Right atrium auricular region (tissue), 2 donors: Measurements from ENCODE around the gene GRM8. TPM values are rescaled to one million over a fixed set of nuclear protein-coding genes. Genes with fewer than 3 reads are reported as not detected.
"Not testable (repeated sequence)": the region's sequence is repeated elsewhere in the genome, so short reads cannot be mapped to it uniquely, and the experiment has no call there.

ENCODE experiments used
- DNase-seq: peaks from one replicate; pipeline ENCODE4 v3.0.0-alpha.2; 2019; ENCODE audit warnings: low spot score
- H3K27ac ChIP-seq, 2 donors: fragments of 200-600 bp; sonication (generic); 1 replicate in 1 of 2; 2 replicates in 1 of 2; pipeline ENCODE4 v1.5.1; 2016 to 2019
- H3K27me3 ChIP-seq, 2 donors: fragments of 200-600 bp; sonication (generic); one replicate each; pipeline versions ENCODE4 v1.5.1 to v1.6.0; 2017 to 2019
- H3K36me3 ChIP-seq: fragments of 200-600 bp; sonication (generic); one replicate; pipeline ENCODE4 v1.5.1; 2016
- H3K4me1 ChIP-seq, 2 donors: fragments of 200-600 bp; sonication (generic); one replicate each; pipeline versions ENCODE4 v1.5.1 to v1.6.0; 2017 to 2019
- H3K4me3 ChIP-seq, 2 donors: fragments of 200-600 bp; sonication (generic); 1 replicate in 1 of 2; 2 replicates in 1 of 2; pipeline ENCODE4 v1.5.1; 2017 to 2019; ENCODE audit warnings: mild to moderate bottlenecking in 1 of 2, moderate library complexity in 1 of 2
- H3K9me3 ChIP-seq, 2 donors: fragments of 200-600 bp; sonication (generic); one replicate each; pipeline ENCODE4 v1.5.1; 2019
- total RNA-seq, 2 donors: library from RNA; depleted of rRNA; stranded (reverse); fragments of >200 nt; gene quantifications; one replicate each; pipeline ENCODE4 v1.1.0, GENCODE V29; 2016
- TF ChIP-seq, protein P1 (sequence below), 2 donors: fragments of 200-600 bp; sonication (generic); IDR thresholded peaks; one replicate each; pipeline ENCODE4 v1.5.1; 2019; ENCODE audit warnings: antibody characterized with exemption in 2 of 2

GRM8 gene
- total RNA-seq, 2 donors from 2014 or later, result not detected

- Histone ChIP-seq H3K4me3 (no peak overlapping the region), H3K27me3 (no peaks in the 10 kb centered on the region), H3K36me3 (no peaks in the 10 kb centered on the region), H3K27ac (no peak overlapping the region), H3K9me3 (no peaks in the 10 kb centered on the region), H3K4me1 (no peaks in the 10 kb centered on the region)
- DNase-seq, result no peak
- TF ChIP-seq, protein P1, sequence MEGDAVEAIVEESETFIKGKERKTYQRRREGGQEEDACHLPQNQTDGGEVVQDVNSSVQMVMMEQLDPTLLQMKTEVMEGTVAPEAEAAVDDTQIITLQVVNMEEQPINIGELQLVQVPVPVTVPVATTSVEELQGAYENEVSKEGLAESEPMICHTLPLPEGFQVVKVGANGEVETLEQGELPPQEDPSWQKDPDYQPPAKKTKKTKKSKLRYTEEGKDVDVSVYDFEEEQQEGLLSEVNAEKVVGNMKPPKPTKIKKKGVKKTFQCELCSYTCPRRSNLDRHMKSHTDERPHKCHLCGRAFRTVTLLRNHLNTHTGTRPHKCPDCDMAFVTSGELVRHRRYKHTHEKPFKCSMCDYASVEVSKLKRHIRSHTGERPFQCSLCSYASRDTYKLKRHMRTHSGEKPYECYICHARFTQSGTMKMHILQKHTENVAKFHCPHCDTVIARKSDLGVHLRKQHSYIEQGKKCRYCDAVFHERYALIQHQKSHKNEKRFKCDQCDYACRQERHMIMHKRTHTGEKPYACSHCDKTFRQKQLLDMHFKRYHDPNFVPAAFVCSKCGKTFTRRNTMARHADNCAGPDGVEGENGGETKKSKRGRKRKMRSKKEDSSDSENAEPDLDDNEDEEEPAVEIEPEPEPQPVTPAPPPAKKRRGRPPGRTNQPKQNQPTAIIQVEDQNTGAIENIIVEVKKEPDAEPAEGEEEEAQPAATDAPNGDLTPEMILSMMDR (IDR thresholded peaks at IDR 0.05), result no peak
Observed at GRCh38 chr7:126843336-126843735, 409.4 kb downstream of the GRM8 start.

DNA sequence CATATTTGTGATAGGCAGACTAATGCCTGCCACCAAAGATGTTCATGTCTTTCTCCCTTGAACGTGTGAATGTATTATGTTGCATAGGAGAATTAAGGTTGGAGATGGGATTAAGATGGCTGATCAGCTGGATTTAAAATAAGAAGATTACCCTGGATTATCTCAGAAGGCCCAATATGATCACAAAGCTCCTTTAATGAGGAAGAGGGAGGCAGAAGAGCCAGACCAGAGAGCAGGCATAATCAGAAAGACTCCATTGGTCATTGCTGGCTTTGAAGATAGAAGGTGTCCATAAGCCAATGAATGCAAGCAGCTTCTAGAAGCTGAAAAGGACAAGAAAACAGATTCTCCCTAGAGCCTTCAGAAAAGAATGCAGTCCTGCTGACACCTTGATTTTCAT lies 410.3 kb downstream of the GRM8 start:
- DNase-seq, result no peak
- H3K4me1 ChIP-seq, result no peaks in the 10 kb centered on the region
- no peak overlapping the region for H3K4me3 ChIP-seq
- no peaks in the 10 kb centered on the region for H3K9me3 ChIP-seq
- no peak overlapping the region for H3K27ac ChIP-seq
- H3K36me3 ChIP-seq, result no peaks in the 10 kb centered on the region
- TF ChIP-seq, protein P1 (IDR thresholded peaks at IDR 0.05), result no peak
- no peaks in the 10 kb centered on the region for H3K27me3 ChIP-seq

DNA sequence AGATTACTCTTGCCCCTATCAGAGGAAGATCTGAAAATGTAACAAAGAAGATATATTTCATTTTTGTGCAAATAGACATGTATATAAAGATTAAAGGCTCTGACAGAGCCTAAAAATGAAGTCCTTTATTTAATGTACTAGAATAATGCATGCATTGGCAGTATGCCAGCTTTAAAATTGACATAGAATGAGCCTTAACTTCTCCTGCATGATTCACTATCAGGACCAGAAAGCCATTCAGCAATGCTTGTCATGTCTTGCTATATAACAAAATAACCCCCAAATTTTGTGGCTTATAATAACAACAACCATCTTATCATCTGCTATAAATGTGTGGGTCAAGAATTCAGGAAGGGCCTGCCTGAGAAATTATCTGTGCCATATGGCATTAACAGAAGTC lies 411.9 kb downstream of the GRM8 start:
- TF ChIP-seq, protein P1 (IDR thresholded peaks at IDR 0.05), result no peak
- Histone ChIP-seq H3K27me3 (no peaks in the 10 kb centered on the region), H3K27ac (no peak overlapping the region), H3K4me3 (no peak overlapping the region), H3K9me3 (no peaks in the 10 kb centered on the region), H3K4me1 (no peaks in the 10 kb centered on the region), H3K36me3 (no peaks in the 10 kb centered on the region)
- DNase-seq, result no peak

DNA sequence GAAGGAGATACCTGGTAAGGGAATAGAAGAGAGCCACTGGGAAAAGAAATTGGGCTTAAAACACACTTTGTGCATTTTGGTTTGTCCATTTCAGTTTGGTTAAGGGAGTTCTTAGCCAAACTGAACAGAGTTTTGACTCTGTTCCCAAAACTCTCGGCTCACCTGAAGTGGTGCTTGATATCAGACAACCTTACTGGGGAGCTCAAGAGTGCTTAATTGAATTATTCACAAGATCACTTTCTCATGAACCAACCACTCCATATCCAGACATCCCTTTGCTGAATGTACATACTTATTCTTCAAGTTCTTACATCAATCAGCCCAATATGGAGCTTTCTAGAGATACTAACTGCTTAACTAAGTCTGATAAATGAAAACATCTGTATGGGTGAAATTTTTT lies 413.1 kb downstream of the GRM8 start:
- TF ChIP-seq, protein P1 (IDR thresholded peaks at IDR 0.05), result no peak
- no peaks in the 10 kb centered on the region for H3K27me3 ChIP-seq
- DNase-seq, result no peak
- H3K27ac ChIP-seq, result no peak overlapping the region
- H3K4me1 ChIP-seq, result no peaks in the 10 kb centered on the region
- H3K4me3 ChIP-seq, result no peak overlapping the region
- H3K9me3 ChIP-seq, result no peaks in the 10 kb centered on the region
- H3K36me3 ChIP-seq, result no peaks in the 10 kb centered on the region

DNA sequence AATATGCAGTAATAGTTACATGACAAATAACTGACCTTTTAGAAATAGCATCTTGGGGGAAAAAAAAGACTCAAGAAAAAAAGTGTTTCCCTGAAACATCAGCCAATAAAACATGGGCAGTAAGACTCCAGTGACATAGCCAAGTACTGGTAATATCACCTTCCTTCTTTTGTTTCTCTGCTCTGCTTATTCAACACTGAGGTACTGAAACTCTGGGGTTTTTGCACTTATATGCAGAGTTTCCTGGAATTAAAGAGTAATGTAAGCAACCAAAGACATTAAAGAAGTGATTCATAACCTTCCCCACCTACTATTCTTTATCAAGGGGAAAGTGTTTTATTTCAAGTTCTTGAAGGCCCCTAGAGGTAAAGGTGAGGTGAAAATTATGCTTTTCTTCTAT lies 414.5 kb downstream of the GRM8 start:
- Histone ChIP-seq H3K4me3 (no peak overlapping the region), H3K4me1 (no peaks in the 10 kb centered on the region), H3K27me3 (no peaks in the 10 kb centered on the region), H3K36me3 (no peaks in the 10 kb centered on the region), H3K9me3 (no peaks in the 10 kb centered on the region), H3K27ac (no peak overlapping the region)
- TF ChIP-seq, protein P1 (IDR thresholded peaks at IDR 0.05), result no peak
- no peak for DNase-seq

DNA sequence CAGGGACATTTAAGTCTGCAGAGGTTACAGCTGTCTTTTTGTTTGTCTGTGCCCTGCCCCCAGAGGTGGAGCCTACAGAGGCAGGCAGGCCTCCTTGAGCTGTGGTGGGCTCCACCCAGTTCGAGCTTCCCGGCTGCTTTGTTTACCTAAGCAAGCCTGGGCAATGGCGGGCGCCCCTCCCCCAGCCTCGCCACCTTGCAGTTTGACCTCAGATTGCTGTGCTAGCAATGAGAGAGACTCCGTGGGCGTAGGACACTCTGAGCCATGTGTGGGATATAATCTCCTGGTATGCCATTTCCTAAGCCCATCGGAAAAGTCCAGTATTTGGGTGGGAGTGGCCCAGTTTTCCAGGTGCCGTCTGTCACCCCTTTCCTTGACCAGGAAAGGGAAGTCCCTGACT lies 421.5 kb downstream of the GRM8 start:
- not testable (repeated sequence) for H3K27me3 ChIP-seq, H3K36me3 ChIP-seq, H3K9me3 ChIP-seq, DNase-seq, H3K4me1 ChIP-seq, H3K4me3 ChIP-seq, H3K27ac ChIP-seq
